ENCODE results near the gene IPO13.

The IPO13 gene

DNA sequence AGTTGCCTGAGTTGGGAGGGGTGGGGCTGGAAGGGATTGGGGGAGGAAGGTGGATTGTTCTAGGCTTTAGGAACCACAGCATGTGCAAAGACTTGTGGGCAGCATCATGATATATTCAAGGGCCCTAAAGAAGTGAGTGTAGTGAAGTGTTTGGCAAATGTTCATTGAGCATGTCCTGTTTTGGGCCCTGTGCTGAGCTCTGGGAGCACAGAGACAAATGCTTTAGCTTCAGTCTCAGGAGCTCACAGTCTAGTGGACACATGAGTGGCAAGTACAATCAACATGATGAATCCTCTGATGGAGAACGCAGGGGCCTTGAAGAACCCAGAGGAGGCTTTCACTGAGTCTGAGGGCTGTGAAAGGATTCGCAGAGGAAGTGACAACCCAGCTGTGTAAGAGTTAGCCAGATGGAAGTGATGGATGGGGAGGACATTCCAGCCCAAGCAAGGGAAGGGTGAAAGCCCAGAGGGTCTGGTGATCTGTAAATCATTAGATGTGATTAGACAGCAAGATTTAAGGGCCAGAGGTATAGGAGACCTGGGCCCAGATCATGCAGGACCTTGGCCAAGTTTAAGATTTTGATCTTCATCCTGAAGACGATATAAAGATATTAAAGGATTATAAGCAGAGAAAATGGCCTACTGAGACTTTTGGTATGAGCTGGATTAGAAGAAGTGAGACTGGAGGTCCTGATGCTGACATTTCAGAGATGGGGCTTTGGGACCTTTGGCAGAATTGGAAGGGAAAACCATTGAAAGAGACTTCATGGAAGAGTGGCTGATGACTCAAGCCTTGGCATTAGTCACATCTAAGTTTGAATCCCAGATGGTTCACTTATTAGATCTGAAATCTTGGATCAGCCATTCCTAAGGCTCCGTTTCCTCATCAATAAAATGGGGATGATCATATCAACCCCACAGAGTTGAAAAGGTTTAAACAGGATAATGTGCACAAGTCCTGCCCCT lies 4.6 kb downstream of the IPO13 start:
- no peak for DNase-seq

DNA sequence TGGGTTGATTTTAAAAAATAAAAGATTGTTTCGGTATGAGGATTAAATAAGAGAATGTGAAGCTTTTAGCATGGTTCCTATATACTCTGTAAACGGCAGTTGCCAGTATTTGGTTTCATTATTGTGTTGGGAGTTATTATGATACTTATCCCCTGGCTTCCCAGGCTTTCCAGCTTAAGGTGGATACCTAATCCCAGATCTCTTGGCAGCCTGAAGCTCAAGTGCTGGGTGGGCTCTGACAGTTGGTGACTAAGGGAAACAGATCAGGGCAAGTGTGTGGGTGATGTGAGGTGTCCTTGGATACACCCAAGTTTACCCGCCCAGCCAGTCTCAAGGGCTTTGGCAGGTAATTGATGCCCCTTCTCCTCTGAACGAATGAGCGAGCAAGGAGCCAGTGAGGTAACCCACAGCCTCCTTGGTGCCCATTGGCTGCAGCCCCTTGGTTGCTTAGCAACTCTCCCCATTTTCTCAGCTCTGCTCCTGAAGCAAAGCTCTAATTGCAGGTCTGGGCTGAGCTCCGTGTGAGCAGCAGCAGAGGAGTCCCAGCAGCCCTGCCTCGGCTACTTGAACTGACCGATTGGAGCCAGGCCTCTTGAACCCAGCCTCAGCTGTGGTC lies 6.1 kb downstream of the IPO13 start:
- DNase-seq, result no peak

DNA sequence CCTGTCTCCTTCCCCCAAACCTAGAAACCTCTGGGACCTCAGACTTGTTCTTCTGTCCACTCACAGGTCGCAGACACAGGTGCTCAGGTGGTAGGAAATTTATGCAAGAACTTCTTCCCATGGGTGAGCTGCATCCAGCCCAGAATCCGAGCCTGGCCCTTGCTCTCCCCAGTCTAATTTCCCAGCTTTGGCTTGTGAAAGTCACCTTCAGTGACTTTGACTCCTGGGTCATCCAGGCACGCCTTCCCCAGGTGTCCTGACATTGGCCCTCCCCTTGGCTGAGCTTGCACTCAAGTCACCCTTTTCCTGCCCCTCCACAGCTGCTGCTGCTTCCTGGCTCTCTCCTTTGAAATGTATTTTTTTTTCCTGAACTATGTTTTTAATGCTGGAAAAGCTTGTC lies 6.6 kb downstream of the IPO13 start:
- DNase-seq, result no peak

DNA sequence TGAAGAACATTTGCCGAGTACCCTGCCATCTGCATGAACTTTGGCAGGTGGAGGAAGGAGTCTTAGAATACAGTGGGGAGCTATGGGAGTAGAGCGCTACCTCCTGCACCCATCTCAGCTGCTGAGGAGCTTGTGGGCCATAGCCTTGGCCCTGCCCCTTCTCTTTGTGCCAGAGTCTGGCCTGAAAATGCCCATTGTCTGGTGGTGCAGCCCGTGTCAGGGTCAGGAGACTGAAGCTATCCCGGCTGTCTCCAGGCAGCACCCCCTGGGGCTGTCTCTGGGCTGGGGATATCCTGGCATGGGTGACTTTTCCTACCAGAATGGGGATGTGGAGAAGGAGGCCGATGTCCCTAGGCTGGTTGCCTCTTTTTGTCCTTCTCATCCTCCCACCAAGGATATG lies 7.3 kb downstream of the IPO13 start:
- no peak for DNase-seq

DNA sequence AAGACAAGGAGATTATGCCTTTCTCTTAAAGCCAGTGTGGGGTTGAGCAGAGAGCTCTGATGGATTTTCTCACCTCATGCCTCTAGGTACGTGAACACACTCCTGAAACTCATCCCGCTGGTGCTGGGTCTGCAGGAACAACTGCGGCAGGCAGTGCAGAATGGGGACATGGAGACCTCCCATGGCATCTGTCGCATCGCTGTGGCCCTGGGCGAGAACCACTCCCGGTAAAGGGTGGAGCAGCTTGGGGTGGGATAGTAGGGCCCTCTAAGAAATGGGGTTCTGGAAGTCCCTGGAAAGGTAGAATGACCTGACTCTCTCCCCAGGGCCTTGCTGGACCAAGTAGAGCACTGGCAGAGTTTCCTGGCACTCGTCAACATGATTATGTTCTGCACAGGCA lies 9.5 kb downstream of the IPO13 start:
- no peak for DNase-seq

DNA sequence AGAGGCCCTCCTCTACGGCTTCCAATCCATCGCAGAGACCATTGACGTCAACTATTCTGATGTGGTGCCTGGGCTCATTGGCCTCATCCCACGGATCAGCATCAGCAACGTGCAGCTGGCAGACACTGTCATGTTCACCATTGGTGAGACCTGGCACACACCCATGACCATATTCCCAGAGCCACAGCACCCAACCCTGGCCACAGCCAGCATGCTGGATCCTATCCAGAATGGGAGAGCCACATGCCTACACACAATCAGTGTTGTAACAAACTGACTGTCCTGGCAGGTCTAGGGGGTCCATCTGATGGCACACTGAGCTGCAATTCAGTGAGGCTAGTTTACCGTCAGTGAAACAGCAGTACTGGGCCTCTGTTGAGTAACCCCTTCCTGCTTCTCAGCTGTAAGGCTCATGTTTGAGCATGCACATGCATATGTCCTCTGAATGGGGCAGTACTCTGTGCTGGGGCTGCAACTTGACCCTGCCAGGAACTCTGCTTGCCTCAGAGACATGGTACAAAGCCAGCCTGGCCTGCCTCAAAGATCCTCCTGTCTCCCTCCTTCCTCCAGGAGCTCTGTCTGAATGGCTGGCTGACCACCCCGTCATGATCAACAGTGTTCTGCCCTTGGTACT lies 10.8 kb downstream of the IPO13 start:
- no peak for DNase-seq

DNA sequence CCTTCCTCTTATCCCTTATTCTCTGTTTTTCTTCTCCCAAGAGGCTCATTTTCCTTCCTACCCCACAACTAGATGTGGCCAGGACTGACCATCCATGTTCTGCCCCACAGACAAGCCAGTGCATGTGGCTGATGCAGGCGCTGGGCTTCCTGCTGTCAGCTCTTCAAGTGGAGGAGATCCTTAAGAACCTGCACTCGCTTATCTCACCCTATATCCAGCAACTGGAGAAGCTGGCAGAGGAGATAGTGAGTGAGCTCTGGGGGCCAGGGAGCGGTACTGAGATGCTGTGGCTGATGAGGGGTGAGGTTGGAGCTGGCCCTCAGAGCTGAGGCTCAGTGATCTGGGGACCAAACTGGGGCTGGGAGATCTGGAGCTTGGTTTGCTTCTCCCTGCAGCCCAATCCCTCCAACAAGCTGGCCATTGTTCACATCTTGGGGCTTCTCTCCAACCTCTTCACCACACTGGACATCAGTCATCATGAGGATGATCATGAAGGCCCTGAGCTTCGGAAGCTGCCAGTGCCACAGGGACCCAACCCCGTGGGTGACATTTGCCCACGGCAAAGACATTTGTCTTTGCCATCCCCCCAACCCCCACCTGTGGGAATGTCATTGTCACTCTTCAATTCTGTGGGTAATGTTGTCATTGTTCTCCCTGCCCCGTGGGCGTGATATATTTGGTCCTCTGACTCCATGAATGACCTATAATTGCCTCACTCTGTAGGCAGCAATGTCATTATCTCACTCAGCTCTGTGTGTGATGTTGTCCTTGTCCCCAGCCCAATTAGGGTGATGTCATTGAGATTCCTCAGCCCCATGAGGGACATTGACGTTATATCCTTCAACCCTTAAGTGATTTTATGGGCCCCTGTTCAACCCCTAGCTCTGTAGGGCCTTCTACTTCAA lies 11.9 kb downstream of the IPO13 start:
- DNase-seq, result no peak

DNA sequence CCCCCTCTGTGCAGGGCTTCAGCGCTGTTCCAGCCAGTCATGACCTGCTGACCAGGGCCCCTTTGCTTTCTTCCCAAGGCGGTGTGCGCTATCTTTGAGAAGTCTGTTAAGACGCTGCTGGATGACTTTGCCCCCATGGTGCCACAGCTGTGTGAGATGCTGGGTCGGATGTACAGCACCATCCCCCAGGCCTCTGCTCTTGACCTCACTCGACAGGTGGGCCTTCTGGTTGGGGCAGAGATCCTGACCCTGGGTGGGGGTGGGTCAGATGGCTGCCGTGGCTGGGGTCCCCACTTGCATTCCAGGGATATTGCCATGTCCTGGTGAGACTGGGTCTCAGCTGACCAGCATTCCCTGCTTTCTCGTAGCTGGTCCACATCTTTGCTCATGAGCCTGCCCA lies 14.0 kb downstream of the IPO13 start:
- no peak for DNase-seq

DNA sequence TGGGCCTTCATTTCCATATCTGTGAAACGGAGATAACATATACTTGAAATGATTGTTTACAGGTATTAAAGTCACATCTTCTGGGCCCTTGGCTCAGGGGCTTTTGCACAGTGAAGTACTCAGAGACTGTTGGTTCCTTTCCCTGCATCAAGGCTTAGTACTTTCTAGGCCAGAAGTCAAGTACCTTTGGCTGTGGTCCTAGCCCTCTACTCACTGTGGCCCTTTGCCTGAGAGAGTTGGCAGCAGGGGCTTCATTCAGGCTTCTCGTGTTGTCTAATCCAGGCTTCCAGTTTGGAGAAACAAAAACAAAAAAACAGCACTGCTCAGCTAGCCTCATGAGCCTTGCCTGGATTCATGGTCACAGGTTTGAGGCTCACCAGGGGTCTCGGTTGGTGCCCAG lies 14.9 kb downstream of the IPO13 start:
- no peak for DNase-seq

DNA sequence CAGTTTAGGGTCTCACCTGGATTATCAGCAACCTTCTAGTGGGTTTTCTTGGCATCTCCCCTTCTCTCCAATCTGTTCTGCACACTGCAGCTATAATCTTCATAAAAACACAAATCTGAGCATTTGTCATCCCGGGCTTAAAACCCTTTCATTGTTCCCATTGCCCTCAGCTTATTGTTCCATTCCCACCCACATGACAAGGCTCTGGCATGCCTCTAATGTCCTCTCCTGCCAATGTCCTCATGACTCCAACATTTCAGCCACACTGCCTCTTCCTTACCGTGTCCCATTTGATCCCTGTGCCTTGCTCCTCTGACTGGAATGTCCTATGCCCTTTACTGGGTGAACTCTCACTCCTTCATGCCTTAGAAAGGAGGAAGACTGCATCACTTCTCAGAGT lies 15.6 kb downstream of the IPO13 start:
- no peak for DNase-seq

DNA sequence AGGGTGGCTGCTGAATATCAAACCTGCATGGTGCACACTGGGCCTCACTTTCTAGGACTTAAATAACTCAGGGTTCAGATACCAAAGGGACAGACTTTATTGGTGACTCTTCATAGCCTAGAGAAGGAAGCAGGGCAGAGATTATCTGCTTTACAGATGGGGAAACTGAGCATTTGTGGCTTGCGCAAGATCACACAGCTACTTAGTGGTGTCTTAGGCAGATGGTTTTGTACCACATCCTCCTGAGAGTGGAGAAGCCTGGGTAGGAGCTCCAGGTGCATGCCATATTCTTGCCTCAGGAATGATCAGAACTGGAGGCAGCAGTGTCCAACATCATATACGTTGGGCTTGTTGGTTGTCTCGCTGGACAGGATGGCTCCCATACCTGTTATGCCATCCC lies 16.3 kb downstream of the IPO13 start:
- DNase-seq, result no peak

DNA sequence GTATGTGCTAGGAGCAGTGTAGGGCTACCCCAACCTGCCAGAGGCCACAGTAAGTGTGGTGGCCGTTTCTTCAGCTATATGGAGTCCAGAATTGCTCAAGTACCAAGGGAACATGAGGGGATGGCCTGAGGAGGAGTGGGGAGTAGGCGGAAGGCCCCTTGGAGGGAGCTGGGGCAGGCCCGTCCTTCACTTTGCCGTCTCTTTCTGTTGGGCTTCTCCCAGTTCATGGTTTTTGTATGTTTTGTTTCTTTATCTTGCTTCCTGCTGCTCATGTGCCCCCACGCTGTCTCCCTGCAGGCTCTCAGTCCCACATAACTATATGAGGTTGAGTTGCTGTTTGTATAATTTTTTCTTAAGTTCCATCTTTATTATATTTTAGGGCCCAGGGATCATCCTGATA lies 17.1 kb downstream of the IPO13 start:
- DNase-seq, result no peak

DNA sequence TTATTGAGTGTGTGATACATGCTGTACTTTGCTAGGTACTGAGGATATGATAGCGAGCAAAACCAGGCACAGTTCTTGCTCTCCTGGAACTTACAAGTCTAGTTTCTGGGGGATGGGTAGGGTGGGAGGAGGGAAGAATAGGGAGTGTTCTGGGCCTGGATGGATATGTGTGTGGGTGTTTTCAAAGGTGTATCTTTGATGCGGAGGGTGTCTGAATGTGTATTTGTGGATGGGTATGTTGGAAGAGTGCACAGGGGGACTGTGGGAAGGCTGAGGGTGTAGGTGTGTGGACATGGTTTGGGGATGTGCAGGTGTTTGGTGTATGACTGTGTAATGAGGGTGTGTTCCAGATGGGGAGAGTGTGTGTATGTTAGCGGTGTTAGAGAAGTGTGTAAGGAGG lies 18.6 kb downstream of the IPO13 start:
- DNase-seq, result no peak

DNA sequence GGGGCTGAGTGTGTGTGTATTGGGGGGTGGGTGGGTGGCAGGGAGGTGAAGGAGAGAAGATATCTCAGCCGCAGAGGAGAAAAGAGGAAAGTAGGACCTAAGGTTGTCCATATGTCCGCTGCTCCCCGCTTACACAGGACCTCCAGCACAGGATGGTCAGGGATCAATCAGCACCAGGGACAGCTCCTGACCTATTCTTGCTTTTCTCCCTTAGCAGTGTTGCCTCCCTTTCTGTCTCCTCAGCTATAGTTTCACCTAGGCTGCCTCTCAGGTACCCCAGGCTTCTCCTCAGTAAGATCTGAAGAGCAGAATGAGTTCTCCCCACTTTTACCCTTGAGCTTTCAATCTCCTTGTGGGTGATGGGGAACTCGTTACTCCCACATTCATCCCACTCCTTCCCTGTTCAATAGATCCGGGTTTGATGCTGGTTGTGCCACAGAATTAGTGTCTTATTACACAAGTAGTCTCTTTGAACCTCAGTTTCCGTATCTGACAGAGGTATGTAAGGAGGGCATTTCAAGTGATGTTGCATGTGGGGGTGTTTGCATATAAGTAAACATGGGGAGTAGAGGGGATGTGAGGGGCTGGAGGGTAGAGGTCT lies 21.7 kb downstream of the IPO13 start:
- no peak for DNase-seq

DNA sequence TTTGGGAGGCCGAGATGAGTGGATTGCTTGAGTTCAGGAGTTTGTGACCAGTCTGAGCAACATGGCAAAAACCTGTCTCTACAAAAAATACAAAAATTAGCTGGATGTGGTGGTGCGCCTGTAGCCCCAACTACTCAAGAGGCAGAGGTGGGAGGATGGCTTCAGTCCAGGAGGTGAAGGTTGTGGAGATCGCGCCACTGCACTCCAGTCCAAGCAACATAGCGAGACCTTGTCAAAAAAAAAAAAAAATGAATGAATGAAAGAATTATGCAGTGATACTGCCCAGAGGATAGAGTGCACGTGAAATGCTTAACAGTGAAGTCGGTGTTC lies 22.6 kb downstream of the IPO13 start:
- DNase-seq, result no peak

DNA sequence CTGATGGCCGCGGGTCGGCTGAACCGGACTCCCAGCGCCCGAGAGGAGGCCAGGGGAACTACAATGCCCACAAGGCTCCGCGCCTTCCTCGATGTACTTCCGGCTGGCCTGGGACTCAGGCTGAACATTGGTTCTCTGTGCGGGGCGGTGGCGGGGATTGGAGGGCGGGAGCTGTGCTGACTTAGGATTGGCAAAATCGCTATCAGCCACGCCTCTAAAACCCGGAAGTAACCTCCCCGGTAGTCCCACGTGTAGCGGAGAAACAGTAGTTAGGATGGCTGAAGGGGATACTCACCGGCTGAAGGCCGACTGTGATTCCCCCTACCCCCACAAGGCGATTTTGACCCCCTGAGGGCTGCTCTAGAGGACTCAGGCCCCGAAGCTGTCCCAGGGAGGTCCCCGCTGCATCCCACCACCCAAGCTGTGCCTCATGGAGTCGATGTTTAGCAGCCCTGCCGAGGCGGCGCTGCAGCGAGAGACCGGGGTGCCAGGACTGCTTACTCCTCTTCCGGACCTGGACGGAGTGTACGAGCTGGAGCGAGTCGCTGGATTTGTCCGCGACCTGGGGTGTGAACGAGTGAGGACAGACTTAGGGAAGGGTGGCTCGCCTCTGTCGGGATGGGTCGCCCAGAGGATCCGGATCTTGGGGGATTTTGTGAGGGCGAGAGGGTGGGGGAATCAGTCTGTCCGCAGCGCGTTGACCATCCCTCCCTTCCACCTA lies 23.2 kb downstream of the IPO13 start, which contains the start of gene DPH2:
Gene DPH2, plus strand, starts transcription at position 265 of the 721 bp plus-strand sequence. Its CDS starts 166 bp downstream, at position 431.
- peak; percentile 96 for DNase-seq

DNA sequence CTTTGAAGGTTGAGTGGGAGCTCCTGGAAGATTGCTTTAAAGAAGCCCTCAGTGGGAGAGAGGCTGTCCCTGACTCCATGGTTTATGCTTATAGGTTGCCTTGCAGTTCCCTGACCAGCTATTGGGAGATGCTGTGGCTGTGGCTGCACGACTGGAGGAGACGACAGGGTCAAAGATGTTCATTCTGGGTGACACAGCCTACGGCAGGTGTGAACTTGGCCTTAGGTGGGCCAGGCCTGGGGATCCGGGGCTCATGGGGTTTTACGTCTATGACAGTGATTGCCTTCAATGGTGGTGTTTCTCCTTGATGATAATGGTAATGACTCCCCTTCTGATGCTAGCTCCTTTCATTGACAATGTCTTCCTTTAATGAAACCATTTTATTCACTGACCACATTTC lies 23.8 kb downstream of the IPO13 start:
- no peak for DNase-seq

DNA sequence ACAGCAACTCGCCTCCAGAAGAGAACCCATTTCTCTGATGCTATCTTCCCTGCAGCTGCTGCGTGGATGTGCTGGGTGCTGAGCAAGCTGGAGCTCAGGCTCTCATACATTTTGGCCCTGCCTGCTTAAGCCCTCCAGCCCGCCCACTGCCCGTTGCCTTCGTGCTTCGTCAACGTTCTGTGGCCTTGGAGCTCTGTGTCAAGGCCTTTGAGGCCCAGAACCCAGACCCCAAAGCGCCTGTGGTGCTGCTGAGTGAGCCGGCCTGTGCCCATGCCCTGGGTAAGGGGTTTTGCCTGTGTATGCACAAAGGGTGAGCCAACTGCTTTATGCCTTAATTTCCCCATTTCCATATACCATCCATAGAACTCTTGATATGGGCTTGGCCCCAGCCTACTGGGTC lies 24.2 kb downstream of the IPO13 start:
- DNase-seq, result no peak

DNA sequence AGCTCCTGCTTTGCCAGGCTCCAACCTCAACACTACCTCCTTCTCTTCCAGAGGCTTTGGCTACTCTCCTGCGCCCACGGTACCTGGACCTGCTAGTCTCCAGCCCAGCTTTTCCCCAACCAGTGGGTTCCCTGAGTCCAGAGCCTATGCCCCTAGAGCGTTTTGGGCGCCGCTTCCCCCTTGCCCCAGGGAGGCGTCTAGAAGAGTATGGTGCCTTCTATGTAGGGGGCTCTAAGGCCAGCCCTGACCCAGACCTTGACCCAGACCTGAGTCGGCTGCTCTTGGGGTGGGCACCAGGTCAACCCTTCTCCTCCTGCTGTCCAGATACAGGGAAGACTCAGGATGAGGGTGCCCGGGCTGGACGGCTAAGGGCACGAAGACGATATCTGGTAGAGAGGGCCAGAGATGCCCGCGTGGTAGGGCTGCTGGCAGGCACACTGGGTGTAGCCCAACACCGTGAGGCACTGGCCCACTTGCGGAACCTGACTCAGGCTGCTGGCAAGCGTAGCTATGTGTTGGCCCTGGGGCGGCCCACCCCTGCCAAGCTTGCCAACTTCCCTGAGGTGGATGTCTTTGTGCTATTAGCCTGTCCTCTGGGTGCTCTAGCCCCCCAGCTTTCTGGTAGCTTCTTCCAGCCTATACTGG lies 24.7 kb downstream of the IPO13 start:
- no peak for DNase-seq

DNA sequence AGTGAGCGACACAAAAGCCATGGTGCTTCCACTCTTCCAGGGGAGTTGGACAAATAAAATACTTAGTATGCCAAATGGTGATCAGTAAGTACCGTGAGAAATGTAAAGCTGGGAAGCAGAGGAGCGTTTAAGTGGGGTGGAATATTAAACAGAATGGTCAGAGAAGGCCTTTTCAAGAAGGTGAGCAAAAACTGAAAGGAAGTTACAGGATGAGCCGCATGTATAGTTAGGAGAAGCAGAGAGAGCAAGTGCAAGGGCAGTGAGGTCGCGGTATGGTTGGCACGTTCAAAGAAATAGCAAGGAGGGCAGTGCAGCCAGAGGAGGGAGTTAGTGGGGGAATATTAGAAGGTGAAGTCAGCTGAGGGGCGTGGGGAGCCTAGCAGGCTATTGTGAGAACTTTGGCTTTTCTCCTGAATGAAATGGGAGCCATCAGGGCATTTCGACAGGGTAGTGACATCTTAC lies 27.3 kb downstream of the IPO13 start:
- no peak for DNase-seq

All from CD4-positive, alpha-beta T cell treated with Interleukin-15 for 1 hour (primary cell).